ENCODE data around the gene PPP1R10. TPM values are rescaled to one million over a fixed set of nuclear protein-coding genes. Genes with fewer than 3 reads are reported as not detected.

PPP1R10 gene
- total RNA-seq, 1 experiment from 2014 or later: 82.9 TPM

DNA sequence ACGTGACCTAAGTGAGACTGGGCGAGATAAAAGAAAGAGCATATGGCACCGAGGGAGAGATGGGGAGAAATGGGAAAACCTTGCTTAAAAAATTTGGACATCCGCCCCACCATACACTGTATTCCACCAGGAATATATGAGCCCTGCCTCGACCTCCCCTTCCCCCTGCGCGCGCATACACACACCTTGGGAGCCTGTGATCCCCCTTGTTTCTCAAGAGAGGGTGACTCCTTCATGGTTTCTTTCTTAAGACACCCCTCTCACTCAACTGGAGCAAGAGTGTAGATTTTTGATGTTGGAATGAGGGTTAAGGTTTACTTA lies 45.3 kb downstream of the PPP1R10 start:
- H3K9me3 ChIP-seq (ENCODE audit: control insufficient read depth, insufficient read depth, low read depth, low read length): no peaks in the 10 kb centered on the region
- H3K36me3 ChIP-seq (ENCODE audit: control insufficient read depth, insufficient read depth, low read length): peaks cover 3% of the 10 kb centered on the region
- peak overlapping the region; percentile 95 for H3K27ac ChIP-seq (ENCODE audit: low read length)
- peaks cover 24% of the 10 kb centered on the region for H3K4me1 ChIP-seq (ENCODE audit: control insufficient read depth, insufficient read depth, low read length)
- intact Hi-C loops (cut with micrococcal nuclease; ENCODE audit: unreplicated experiment) (no loop called here), in situ Hi-C loops (cut with HindIII; ENCODE audit: low pct_unique_long_range_greater_than_20kb, low sequenced_read_pairs) (no loop called here)
- TF ChIP-seq TCF7L2 (IDR thresholded peaks at IDR 0.05; ENCODE audit: low read depth, low read length) (no peak), POLR2AphosphoS5 (IDR thresholded peaks at IDR 0.05; ENCODE audit: low read depth, low read length) (no peak), SIN3A (IDR thresholded peaks at IDR 0.05; ENCODE audit: borderline replicate concordance, insufficient read depth, low read depth, low read length) (0 out of 2 replicates have a peak, but pooled peaks have one; percentile 16)
- TF ChIP-seq, protein P1, sequence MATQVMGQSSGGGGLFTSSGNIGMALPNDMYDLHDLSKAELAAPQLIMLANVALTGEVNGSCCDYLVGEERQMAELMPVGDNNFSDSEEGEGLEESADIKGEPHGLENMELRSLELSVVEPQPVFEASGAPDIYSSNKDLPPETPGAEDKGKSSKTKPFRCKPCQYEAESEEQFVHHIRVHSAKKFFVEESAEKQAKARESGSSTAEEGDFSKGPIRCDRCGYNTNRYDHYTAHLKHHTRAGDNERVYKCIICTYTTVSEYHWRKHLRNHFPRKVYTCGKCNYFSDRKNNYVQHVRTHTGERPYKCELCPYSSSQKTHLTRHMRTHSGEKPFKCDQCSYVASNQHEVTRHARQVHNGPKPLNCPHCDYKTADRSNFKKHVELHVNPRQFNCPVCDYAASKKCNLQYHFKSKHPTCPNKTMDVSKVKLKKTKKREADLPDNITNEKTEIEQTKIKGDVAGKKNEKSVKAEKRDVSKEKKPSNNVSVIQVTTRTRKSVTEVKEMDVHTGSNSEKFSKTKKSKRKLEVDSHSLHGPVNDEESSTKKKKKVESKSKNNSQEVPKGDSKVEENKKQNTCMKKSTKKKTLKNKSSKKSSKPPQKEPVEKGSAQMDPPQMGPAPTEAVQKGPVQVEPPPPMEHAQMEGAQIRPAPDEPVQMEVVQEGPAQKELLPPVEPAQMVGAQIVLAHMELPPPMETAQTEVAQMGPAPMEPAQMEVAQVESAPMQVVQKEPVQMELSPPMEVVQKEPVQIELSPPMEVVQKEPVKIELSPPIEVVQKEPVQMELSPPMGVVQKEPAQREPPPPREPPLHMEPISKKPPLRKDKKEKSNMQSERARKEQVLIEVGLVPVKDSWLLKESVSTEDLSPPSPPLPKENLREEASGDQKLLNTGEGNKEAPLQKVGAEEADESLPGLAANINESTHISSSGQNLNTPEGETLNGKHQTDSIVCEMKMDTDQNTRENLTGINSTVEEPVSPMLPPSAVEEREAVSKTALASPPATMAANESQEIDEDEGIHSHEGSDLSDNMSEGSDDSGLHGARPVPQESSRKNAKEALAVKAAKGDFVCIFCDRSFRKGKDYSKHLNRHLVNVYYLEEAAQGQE (IDR thresholded peaks at IDR 0.05; ENCODE audit: insufficient read depth in 1 of 2, low read depth in 2 of 2, low read length in 1 of 2): no peak
- TF ChIP-seq, protein P2, sequence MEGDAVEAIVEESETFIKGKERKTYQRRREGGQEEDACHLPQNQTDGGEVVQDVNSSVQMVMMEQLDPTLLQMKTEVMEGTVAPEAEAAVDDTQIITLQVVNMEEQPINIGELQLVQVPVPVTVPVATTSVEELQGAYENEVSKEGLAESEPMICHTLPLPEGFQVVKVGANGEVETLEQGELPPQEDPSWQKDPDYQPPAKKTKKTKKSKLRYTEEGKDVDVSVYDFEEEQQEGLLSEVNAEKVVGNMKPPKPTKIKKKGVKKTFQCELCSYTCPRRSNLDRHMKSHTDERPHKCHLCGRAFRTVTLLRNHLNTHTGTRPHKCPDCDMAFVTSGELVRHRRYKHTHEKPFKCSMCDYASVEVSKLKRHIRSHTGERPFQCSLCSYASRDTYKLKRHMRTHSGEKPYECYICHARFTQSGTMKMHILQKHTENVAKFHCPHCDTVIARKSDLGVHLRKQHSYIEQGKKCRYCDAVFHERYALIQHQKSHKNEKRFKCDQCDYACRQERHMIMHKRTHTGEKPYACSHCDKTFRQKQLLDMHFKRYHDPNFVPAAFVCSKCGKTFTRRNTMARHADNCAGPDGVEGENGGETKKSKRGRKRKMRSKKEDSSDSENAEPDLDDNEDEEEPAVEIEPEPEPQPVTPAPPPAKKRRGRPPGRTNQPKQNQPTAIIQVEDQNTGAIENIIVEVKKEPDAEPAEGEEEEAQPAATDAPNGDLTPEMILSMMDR (IDR thresholded peaks at IDR 0.05): no peak
- ATAC-seq: peak; percentile 14; the same call in 1 of the 2 replicates
- peak overlapping the region; percentile 88 to 97 for H3K4me3 ChIP-seq (ENCODE audit: low read depth in 2 of 2, low read length in 2 of 2)
- no peaks in the 10 kb centered on the region for H3K27me3 ChIP-seq (ENCODE audit: control insufficient read depth, insufficient read depth, low read length)
- POLR2A ChIA-PET: interaction anchor here (0.7 kb wide), 1 partner anchor 84 kb away, joined by 8 read pairs; no protein-coding TSS in a partner anchor
- CTCF ChIA-PET: no interaction called here
- BruUV-seq (replicated peaks): TSS peak; percentile 91
- DNase-seq (ENCODE audit: low read depth, low spot score): no peak

DNA sequence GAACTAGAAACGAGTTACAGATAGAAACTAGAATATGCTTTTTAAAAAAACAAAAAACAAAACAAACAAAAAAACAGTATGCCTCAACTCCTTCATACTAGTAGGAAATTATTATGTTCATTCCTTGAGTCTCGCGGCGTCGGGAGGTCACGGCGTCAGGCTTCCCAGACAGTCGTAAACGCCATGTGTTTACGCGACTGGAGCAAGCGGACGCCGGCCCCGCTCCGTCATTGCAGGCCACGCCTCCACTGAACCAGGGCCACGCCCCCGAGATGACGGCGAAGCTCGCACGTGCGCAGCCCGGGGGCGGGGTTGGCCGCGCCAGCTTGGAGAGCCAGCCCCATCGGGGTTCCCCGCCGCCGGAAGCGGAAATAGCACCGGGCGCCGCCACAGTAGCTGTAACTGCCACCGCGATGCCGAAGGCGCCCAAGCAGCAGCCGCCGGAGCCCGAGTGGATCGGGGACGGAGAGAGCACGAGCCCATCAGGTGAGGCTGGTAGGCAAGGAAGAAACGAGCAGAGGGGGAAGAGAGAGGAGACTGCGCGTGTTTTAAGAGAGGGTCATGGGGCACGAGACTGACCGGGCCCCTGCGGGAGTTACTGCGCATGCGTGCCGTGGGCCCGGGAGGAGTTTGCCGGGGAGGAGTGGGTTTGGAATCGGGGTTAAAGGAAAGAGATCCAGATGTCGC lies 45.8 kb downstream of the PPP1R10 start, which contains the start of gene ABCF1:
Gene ABCF1 (plus strand): TSS at position 368 of the 687 bp plus-strand sequence. CDS start 46 bp downstream, at position 414.
- Histone ChIP-seq H3K4me3 (ENCODE audit: low read depth in 2 of 2, low read length in 2 of 2) (peak within 1 kb of the TSS; percentile 88 to 97), H3K27ac (ENCODE audit: low read length) (peak within 1 kb of the TSS; percentile 95), H3K36me3 (ENCODE audit: control insufficient read depth, insufficient read depth, low read length) (peaks cover 3% of the 10 kb centered on the region), H3K27me3 (ENCODE audit: control insufficient read depth, insufficient read depth, low read length) (no peaks in the 10 kb centered on the region), H3K9me3 (ENCODE audit: control insufficient read depth, insufficient read depth, low read depth, low read length) (no peaks in the 10 kb centered on the region), H3K4me1 (ENCODE audit: control insufficient read depth, insufficient read depth, low read length) (peaks cover 24% of the 10 kb centered on the region)
- POLR2A ChIA-PET: interaction anchor here (0.7 kb wide), 1 partner anchor 84 kb away, joined by 8 read pairs; no protein-coding TSS in a partner anchor
- peak; percentile 81 for DNase-seq (ENCODE audit: low read depth, low spot score)
- peak; percentile 81; the same call in 1 of the 2 replicates for TF ChIP-seq SIN3A (IDR thresholded peaks at IDR 0.05; ENCODE audit: borderline replicate concordance, insufficient read depth, low read depth, low read length)
- TF ChIP-seq, protein P1 (IDR thresholded peaks at IDR 0.05; ENCODE audit: insufficient read depth in 1 of 2, low read depth in 2 of 2, low read length in 1 of 2): peak in 1 of 2 experiments; percentile 19; a peak in 1 of 4 replicates
- TF ChIP-seq POLR2AphosphoS5 (IDR thresholded peaks at IDR 0.05; ENCODE audit: low read depth, low read length): peak; percentile 97
- TF ChIP-seq, protein P2 (IDR thresholded peaks at IDR 0.05): no peak
- TF ChIP-seq TCF7L2 (IDR thresholded peaks at IDR 0.05; ENCODE audit: low read depth, low read length): peak; percentile 56
- peak; percentile 97 for ATAC-seq
- in situ Hi-C loops (cut with HindIII; ENCODE audit: low pct_unique_long_range_greater_than_20kb, low sequenced_read_pairs): no loop called here
- CTCF ChIA-PET: no interaction called here
- intact Hi-C loops (cut with micrococcal nuclease; ENCODE audit: unreplicated experiment): no loop called here
- BruUV-seq (replicated peaks): no TSS peak

Measured in Panc1 (cell line).